H9 (cell line): ENCODE measurements around the gene PTK6. TPM values are rescaled to one million over a fixed set of nuclear protein-coding genes. Genes with fewer than 3 reads are reported as not detected.

Experiments
- DNase-seq: peaks from one replicate; pipeline ENCODE4 v3.0.0-alpha.2; 2017
- H2AFZ ChIP-seq: one replicate; pipeline ENCODE4 v1.6.1; 2013; ENCODE audit warnings: mild to moderate bottlenecking, low read length, control low read depth, moderate library complexity
- H2AK5ac ChIP-seq: 2 replicates; pipeline ENCODE4 v1.6.1; 2013; ENCODE audit warnings: low read length, control low read depth, mixed read lengths; ENCODE audit not compliant: insufficient read length
- H2BK120ac ChIP-seq: one replicate; pipeline ENCODE4 v1.6.1; 2013; ENCODE audit warnings: low read depth, mild to moderate bottlenecking, low read length, control low read depth, inconsistent platforms; ENCODE audit not compliant: poor library complexity, severe bottlenecking
- H2BK12ac ChIP-seq: 2 replicates; pipeline ENCODE4 v1.6.1; 2013; ENCODE audit warnings: low read length, control low read depth, mixed read lengths, low read depth; ENCODE audit not compliant: insufficient read length
- H2BK15ac ChIP-seq: 2 replicates; pipeline ENCODE4 v1.6.1; 2013; ENCODE audit warnings: low read depth, low read length, control low read depth
- H2BK20ac ChIP-seq: one replicate; pipeline ENCODE4 v1.6.1; 2013; ENCODE audit warnings: low read depth, mild to moderate bottlenecking, low read length, control low read depth, inconsistent platforms; ENCODE audit not compliant: poor library complexity, severe bottlenecking
- H2BK5ac ChIP-seq: 2 replicates; pipeline ENCODE4 v1.6.1; 2013; ENCODE audit warnings: low read length, control low read depth, mixed read lengths; ENCODE audit not compliant: insufficient read length
- H3K14ac ChIP-seq: 2 replicates; pipeline ENCODE4 v1.6.1; 2013; ENCODE audit warnings: low read length, control low read depth; ENCODE audit not compliant: insufficient read depth
- H3K18ac ChIP-seq: 2 replicates; pipeline ENCODE4 v1.6.1; 2013; ENCODE audit warnings: low read depth, mild to moderate bottlenecking, mixed read lengths, low read length, control low read depth; ENCODE audit not compliant: insufficient read length
- H3K23ac ChIP-seq: 2 replicates; pipeline ENCODE4 v1.6.1; 2013; ENCODE audit warnings: low read length, control low read depth, mixed read lengths, low read depth; ENCODE audit not compliant: insufficient read length
- H3K23me2 ChIP-seq: 2 replicates; pipeline ENCODE4 v1.6.1; 2013; ENCODE audit warnings: low read depth, mild to moderate bottlenecking, mixed read lengths, low read length, control low read depth; ENCODE audit not compliant: insufficient read length, poor library complexity, severe bottlenecking
- H3K27ac ChIP-seq: 2 replicates; pipeline ENCODE4 v1.5.1; 2013; ENCODE audit warnings: low read length, control low read depth, mixed read lengths, low read depth; ENCODE audit not compliant: insufficient read length
- H3K27me3 ChIP-seq: 2 replicates; pipeline ENCODE4 v1.6.1; 2013; ENCODE audit warnings: low read length, control low read depth, inconsistent platforms; ENCODE audit not compliant: insufficient read depth
- H3K4ac ChIP-seq: 2 replicates; pipeline ENCODE4 v1.6.1; 2013; ENCODE audit warnings: low read depth, mild to moderate bottlenecking, control low read depth, inconsistent platforms, low read length, moderate library complexity
- H3K4me1 ChIP-seq: 2 replicates; pipeline ENCODE4 v1.6.1; 2013; ENCODE audit warnings: low read length, control low read depth, inconsistent platforms; ENCODE audit not compliant: insufficient read depth
- H3K4me2 ChIP-seq: 2 replicates; pipeline ENCODE4 v1.6.1; 2013; ENCODE audit warnings: low read length, control low read depth, mixed read lengths; ENCODE audit not compliant: insufficient read length, insufficient read depth
- H3K56ac ChIP-seq: 2 replicates; pipeline ENCODE4 v1.6.1; 2013; ENCODE audit warnings: low read depth, mild to moderate bottlenecking, mixed read lengths, low read length, control low read depth; ENCODE audit not compliant: insufficient read length
- H3K79me1 ChIP-seq: 2 replicates; pipeline ENCODE4 v1.6.1; 2013; ENCODE audit warnings: low read depth, mild to moderate bottlenecking, moderate library complexity, low read length, control low read depth, inconsistent platforms; ENCODE audit not compliant: insufficient read depth, poor library complexity, severe bottlenecking
- H3K79me2 ChIP-seq: 2 replicates; pipeline ENCODE4 v1.6.1; 2013; ENCODE audit warnings: low read length, control low read depth, inconsistent platforms; ENCODE audit not compliant: insufficient read depth
- H3K9ac ChIP-seq: 2 replicates; pipeline ENCODE4 v1.6.1; 2013; ENCODE audit warnings: low read length, control low read depth, mixed read lengths; ENCODE audit not compliant: insufficient read length; ENCODE audit errors: extremely low read depth
- H3K9me3 ChIP-seq: one replicate; pipeline ENCODE4 v1.6.1; 2013; ENCODE audit warnings: low read depth, low read length, inconsistent platforms; ENCODE audit not compliant: control insufficient read depth
- H3T11ph ChIP-seq: one replicate; pipeline ENCODE4 v1.6.1; 2013; ENCODE audit warnings: mild to moderate bottlenecking, low read length, control low read depth, inconsistent platforms
- H4K20me1 ChIP-seq: one replicate; pipeline ENCODE4 v1.6.1; 2013; ENCODE audit not compliant: control insufficient read depth, insufficient read length, insufficient read depth
- H4K5ac ChIP-seq: 2 replicates; pipeline ENCODE4 v1.6.1; 2013; ENCODE audit warnings: low read depth, mild to moderate bottlenecking, mixed read lengths, low read length, control low read depth; ENCODE audit not compliant: insufficient read length
- H4K8ac ChIP-seq: replicated peaks from 2 replicates; pipeline ENCODE4 v1.6.1; 2013; ENCODE audit warnings: low read length, control low read depth, mixed read lengths, low read depth; ENCODE audit not compliant: insufficient read length
- H4K91ac ChIP-seq: 2 replicates; pipeline ENCODE4 v1.6.1; 2013; ENCODE audit warnings: low read depth, mild to moderate bottlenecking, moderate library complexity, mixed read lengths, low read length, control low read depth; ENCODE audit not compliant: insufficient read length
- H3K27ac Mint-ChIP-seq, 3 experiments: 2 replicates in 2 of 3; 3 replicates in 1 of 3; pipeline ENCODE4 v1.8.0; 2020 to 2021; ENCODE audit warnings: mixed read lengths in 3 of 3, mild to moderate bottlenecking in 1 of 3, moderate library complexity in 1 of 3
- H3K27me3 Mint-ChIP-seq: 2 replicates; pipeline ENCODE4 v1.8.0; 2021; ENCODE audit warnings: low read depth, mild to moderate bottlenecking, moderate library complexity, mixed read lengths
- H3K36me3 Mint-ChIP-seq, 3 experiments: 2 replicates in 2 of 3; 3 replicates in 1 of 3; pipeline ENCODE4 v1.8.0; 2020 to 2021; ENCODE audit warnings: low read depth in 3 of 3, mixed read lengths in 3 of 3; ENCODE audit not compliant: insufficient read depth in 1 of 3
- H3K4me1 Mint-ChIP-seq, 2 experiments: 2 replicates each; pipeline ENCODE4 v1.8.0; 2020; ENCODE audit warnings: mixed read lengths in 2 of 2
- H3K4me3 Mint-ChIP-seq, 2 experiments: 2 replicates in 1 of 2; 3 replicates in 1 of 2; pipeline ENCODE4 v1.8.0; 2020 to 2021; ENCODE audit warnings: mild to moderate bottlenecking in 2 of 2, mixed read lengths in 2 of 2, moderate library complexity in 1 of 2
- H3K9me3 Mint-ChIP-seq, 2 experiments: 2 replicates in 1 of 2; 3 replicates in 1 of 2; pipeline ENCODE4 v1.8.0; 2020; ENCODE audit warnings: mild to moderate bottlenecking in 2 of 2, mixed read lengths in 2 of 2, moderate library complexity in 1 of 2
- WGBS: extraction: QIAGEN DNeasy Blood & Tissue Kit; methylation state at CpG from one replicate; pipeline ENCODE4 v1.1.7; 2013; ENCODE audit warnings: missing lambda C conversion rate, low lambda C conversion rate, mixed read lengths; ENCODE audit not compliant: insufficient read length; ENCODE audit errors: extremely low coverage; 5-methylcytosine and 5-hydroxymethylcytosine counted together
- total RNA-seq: library from RNA; stranded (reverse); gene quantifications from 2 replicates; pipeline ENCODE4 v1.2.1, GENCODE V29; 2021
- TF ChIP-seq, protein P1 (sequence below): fragments of 200-600 bp; sonication (generic); conservative IDR thresholded peaks from 3 replicates; pipeline ENCODE4 v1.8.0; 2021; ENCODE audit warnings: antibody characterized with exemption, mild to moderate bottlenecking

PTK6 gene
- total RNA-seq, 1 experiment from 2014 or later = 0.46 TPM

DNA sequence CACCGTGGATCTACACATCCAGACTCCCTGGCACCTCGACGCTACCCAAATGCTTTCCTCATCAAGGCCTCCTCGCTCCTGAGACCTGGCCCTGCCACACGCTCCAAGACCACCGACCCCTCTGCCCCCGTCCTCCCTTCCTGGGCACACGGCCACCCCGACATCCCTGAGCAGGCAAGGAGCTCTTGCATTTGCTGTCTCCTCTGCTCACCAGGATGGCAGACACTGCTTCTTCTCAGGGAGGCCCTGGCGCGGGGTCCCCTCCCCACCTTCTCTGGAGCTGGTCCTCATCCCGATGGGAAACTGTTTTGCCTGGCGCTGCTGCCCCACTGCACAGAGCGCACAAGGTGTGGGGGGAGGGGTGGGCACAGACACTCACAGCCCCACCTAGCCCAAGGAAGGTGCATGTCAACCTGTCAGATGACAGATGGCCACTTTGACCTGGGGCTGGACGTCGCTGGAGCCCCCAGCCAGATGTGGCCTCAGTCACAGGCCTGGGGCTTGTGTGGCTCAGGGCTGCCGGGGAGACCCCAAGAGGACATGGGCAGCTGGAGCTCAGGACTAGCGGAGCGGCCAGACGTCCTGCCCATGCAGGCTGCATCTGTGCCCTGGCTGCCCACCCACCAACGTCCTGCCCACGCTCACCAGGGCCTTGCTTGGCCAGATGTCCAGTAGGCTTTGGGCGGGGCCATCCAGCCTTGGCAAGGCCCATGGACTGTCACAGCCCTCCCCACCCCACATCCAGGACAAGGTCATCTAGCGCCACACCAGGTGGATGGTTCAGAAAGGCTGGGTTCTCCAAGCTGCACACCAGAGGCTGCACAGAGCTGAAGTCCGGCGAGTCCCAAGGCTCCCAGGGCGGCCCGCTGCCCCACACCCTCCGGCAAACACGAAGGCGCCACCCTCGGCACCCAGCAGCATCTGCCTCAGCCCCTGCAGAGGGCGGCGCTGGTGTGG is 58.6 kb downstream of the PTK6 start:
- no peak overlapping the region for H3K9ac ChIP-seq
- WGBS = no CpG with 5 or more reads among the region's 34 CpGs
- peaks cover 28 to 53% of the 10 kb centered on the region in 2 experiments for H3K4me1 Mint-ChIP-seq

More for the DNA sequence above, 58.6 kb downstream of the PTK6 start:
- Histone ChIP-seq H3K56ac (no peak overlapping the region), H2BK20ac (no peak overlapping the region), H3K27me3 (no peaks in the 10 kb centered on the region), H3K4me1 (no peaks in the 10 kb centered on the region), H4K20me1 (no peaks in the 10 kb centered on the region), H3K23me2 (no peaks in the 10 kb centered on the region), H2BK15ac (no peak overlapping the region; the same call in 1 of the 2 replicates), H3K4ac (no peak overlapping the region), H3T11ph (no peak overlapping the region), H2AFZ (no peak overlapping the region), H2BK120ac (no peak overlapping the region), H3K79me1 (no peaks in the 10 kb centered on the region), H4K8ac (no peak overlapping the region), H3K23ac (no peak overlapping the region), H3K18ac (no peak overlapping the region), H2AK5ac (no peak overlapping the region), H3K14ac (no peak overlapping the region; the same call in 1 of the 2 replicates), H2BK5ac (no peak overlapping the region), H4K91ac (no peak overlapping the region), H3K4me2 (no peak overlapping the region), H4K5ac (no peak overlapping the region), H3K27ac (no peak overlapping the region), H2BK12ac (no peak overlapping the region), H3K9me3 (no peaks in the 10 kb centered on the region), H3K79me2 (no peaks in the 10 kb centered on the region)
- peak overlapping the region in 1 of 2 experiments; percentile 56; a peak in 1 of 5 replicates for H3K4me3 Mint-ChIP-seq
- peaks cover 34% of the 10 kb centered on the region for H3K27me3 Mint-ChIP-seq
- DNase-seq = no peak
- TF ChIP-seq, protein P1, sequence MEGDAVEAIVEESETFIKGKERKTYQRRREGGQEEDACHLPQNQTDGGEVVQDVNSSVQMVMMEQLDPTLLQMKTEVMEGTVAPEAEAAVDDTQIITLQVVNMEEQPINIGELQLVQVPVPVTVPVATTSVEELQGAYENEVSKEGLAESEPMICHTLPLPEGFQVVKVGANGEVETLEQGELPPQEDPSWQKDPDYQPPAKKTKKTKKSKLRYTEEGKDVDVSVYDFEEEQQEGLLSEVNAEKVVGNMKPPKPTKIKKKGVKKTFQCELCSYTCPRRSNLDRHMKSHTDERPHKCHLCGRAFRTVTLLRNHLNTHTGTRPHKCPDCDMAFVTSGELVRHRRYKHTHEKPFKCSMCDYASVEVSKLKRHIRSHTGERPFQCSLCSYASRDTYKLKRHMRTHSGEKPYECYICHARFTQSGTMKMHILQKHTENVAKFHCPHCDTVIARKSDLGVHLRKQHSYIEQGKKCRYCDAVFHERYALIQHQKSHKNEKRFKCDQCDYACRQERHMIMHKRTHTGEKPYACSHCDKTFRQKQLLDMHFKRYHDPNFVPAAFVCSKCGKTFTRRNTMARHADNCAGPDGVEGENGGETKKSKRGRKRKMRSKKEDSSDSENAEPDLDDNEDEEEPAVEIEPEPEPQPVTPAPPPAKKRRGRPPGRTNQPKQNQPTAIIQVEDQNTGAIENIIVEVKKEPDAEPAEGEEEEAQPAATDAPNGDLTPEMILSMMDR = no peak
- no peaks in the 10 kb centered on the region; a peak in 1 of 7 replicates for H3K36me3 Mint-ChIP-seq
- H3K27ac Mint-ChIP-seq = no peak overlapping the region
- H3K9me3 Mint-ChIP-seq = peaks cover 0 to 2% of the 10 kb centered on the region in 2 experiments; a peak in 1 of 5 replicates

Other genes starting within 250 kb of the PTK6 start
- gene COL20A1, start 244.2 kb downstream of the PTK6 start, total RNA-seq = 1.3 and 2.3 TPM in 2 replicates
- 1.1 and 2.5 TPM in 2 replicates for gene CHRNA4, start 176.0 kb downstream of the PTK6 start, total RNA-seq
- gene KCNQ2, start 64.7 kb downstream of the PTK6 start, total RNA-seq = 69.2 and 71.5 TPM in 2 replicates
- gene EEF1A2, start 38.3 kb downstream of the PTK6 start, total RNA-seq = 25.8 and 27.4 TPM in 2 replicates
- 149 and 153 TPM in 2 replicates for gene PPDPF, start 16.6 kb downstream of the PTK6 start, total RNA-seq
- gene SRMS, start 10.4 kb upstream of the PTK6 start, total RNA-seq = 0.70 and 0.79 TPM in 2 replicates
- gene FNDC11, start 16.8 kb upstream of the PTK6 start, total RNA-seq = 2.5 and 2.7 TPM in 2 replicates
- 27.9 and 29.3 TPM in 2 replicates for gene HELZ2, start 36.9 kb upstream of the PTK6 start, total RNA-seq
- gene GMEB2, start 89.7 kb upstream of the PTK6 start, total RNA-seq = 14.3 and 14.8 TPM in 2 replicates
- 54.0 and 58.4 TPM in 2 replicates for gene STMN3, start 116.0 kb upstream of the PTK6 start, total RNA-seq
- 33.4 and 36.5 TPM in 2 replicates for gene RTEL1, start 120.9 kb upstream of the PTK6 start, total RNA-seq
- 0.86 TPM in 1 of 2 replicates, not detected in the other for gene TNFRSF6B, start 159.3 kb upstream of the PTK6 start, total RNA-seq
- gene ARFRP1, start 170.6 kb upstream of the PTK6 start, total RNA-seq = 39.5 and 42.7 TPM in 2 replicates
- gene ZGPAT, start 170.7 kb upstream of the PTK6 start, total RNA-seq = 25.5 and 27.6 TPM in 2 replicates
- gene LIME1, start 199.3 kb upstream of the PTK6 start, total RNA-seq = 12.8 and 13.5 TPM in 2 replicates
- 37.9 and 43.9 TPM in 2 replicates for gene SLC2A4RG, start 202.4 kb upstream of the PTK6 start, total RNA-seq